Panc1 (cell line): ENCODE results near the gene DCAKD. TPM values are rescaled to one million over a fixed set of nuclear protein-coding genes. Genes with fewer than 3 reads are reported as not detected.

ENCODE experiments used
- ATAC-seq: fragments of 200-7000 bp; cut with Tn5 transposase; 2 replicates; pipeline ENCODE4 v1.9.1; 2020; ENCODE audit warnings: mild to moderate bottlenecking, moderate library complexity
- BruUV-seq: library from RNA; stranded (reverse); fragments of 400-500 nt; replicated peaks from 2 replicates; lab custom pipeline; 2021; lab: Mats Ljungman, UMichigan
- CTCF ChIA-PET: fragments of 300-600 bp; sonication (Branson Sonifier 250); formaldehyde crosslinking; loops from one replicate; lab custom pipeline; 2022; ENCODE audit warnings: antibody characterized with exemption; lab: Charles Lee
- POLR2A ChIA-PET: fragments of 300-600 bp; sonication (Branson Sonifier 250); formaldehyde crosslinking; loops from one replicate; lab custom pipeline; 2022; ENCODE audit warnings: antibody characterized with exemption; lab: Charles Lee
- DNase-seq: peaks from one replicate; pipeline ENCODE4 v3.0.0-alpha.2; 2010; ENCODE audit warnings: low read depth, low spot score
- H3K27ac ChIP-seq: 2 replicates; pipeline ENCODE4 v1.5.1; 2011; ENCODE audit warnings: mild to moderate bottlenecking, low read length, inconsistent platforms
- H3K27me3 ChIP-seq: fragments of 200-500 bp; sonication (Bioruptor generic); 2 replicates; pipeline ENCODE4 v1.6.0; 2014; ENCODE audit warnings: low read length, inconsistent platforms; ENCODE audit not compliant: control insufficient read depth, insufficient read depth
- H3K36me3 ChIP-seq: fragments of 200-500 bp; sonication (Bioruptor generic); 2 replicates; pipeline ENCODE4 v1.5.1; 2014; ENCODE audit warnings: inconsistent platforms, mild to moderate bottlenecking, low read length, moderate library complexity; ENCODE audit not compliant: control insufficient read depth, insufficient read depth
- H3K4me1 ChIP-seq: 2 replicates; pipeline ENCODE4 v1.5.1; 2011; ENCODE audit warnings: inconsistent platforms, mild to moderate bottlenecking, low read length, moderate library complexity; ENCODE audit not compliant: control insufficient read depth, insufficient read depth
- H3K4me3 ChIP-seq, 2 experiments: 2 replicates each; pipeline ENCODE4 v1.5.1; 2011 to 2012; ENCODE audit warnings: low read depth in 2 of 2, low read length in 2 of 2, mild to moderate bottlenecking in 2 of 2, inconsistent platforms in 1 of 2, moderate library complexity in 1 of 2
- H3K9me3 ChIP-seq: fragments of 200-500 bp; sonication (Bioruptor generic); 2 replicates; pipeline ENCODE4 v1.5.1; 2014; ENCODE audit warnings: low read depth, mild to moderate bottlenecking, inconsistent platforms, low read length, moderate library complexity; ENCODE audit not compliant: control insufficient read depth, insufficient read depth
- CTCF ChIP-seq: fragments of 450-650 bp; IDR thresholded peaks from 2 replicates; pipeline ENCODE4 v1.5.1; 2017; ENCODE audit warnings: mild to moderate bottlenecking
- POLR2AphosphoS5 ChIP-seq: IDR thresholded peaks from 2 replicates; pipeline ENCODE4 v1.6.1; 2012; ENCODE audit warnings: mild to moderate bottlenecking, low read depth, low read length, moderate library complexity
- REST ChIP-seq, 2 experiments: IDR thresholded peaks; 2 replicates each; pipeline ENCODE4 v1.6.1; 2011 to 2012; ENCODE audit warnings: low read depth in 2 of 2, control low read depth in 1 of 2, low read length in 1 of 2, mild to moderate bottlenecking in 1 of 2, moderate library complexity in 1 of 2; ENCODE audit not compliant: insufficient read depth in 1 of 2
- SIN3A ChIP-seq: IDR thresholded peaks from 2 replicates; pipeline ENCODE4 v1.6.1; 2012; ENCODE audit warnings: low read depth, mild to moderate bottlenecking, low read length, moderate library complexity, borderline replicate concordance; ENCODE audit not compliant: insufficient read depth
- TCF7L2 ChIP-seq: IDR thresholded peaks from 2 replicates; pipeline ENCODE4 v1.6.1; 2011; ENCODE audit warnings: mild to moderate bottlenecking, low read depth, low read length, inconsistent platforms
- in situ Hi-C: cut with HindIII; loops from 2 replicates; pipeline ENCODE4 v1.10.0; 2016; ENCODE audit warnings: low sequenced_read_pairs, low pct_unique_long_range_greater_than_20kb
- intact Hi-C: fragments of 100-400 bp; cut with micrococcal nuclease; formaldehyde crosslinking; loops from one replicate; pipeline ENCODE4 v1.10.0; 2022; ENCODE audit not compliant: unreplicated experiment
- total RNA-seq: library from RNA; stranded (reverse); gene quantifications from one replicate; pipeline ENCODE4 v1.2.1, GENCODE V29; 2021; ENCODE audit not compliant: unreplicated experiment

The DCAKD gene
- total RNA-seq, 1 experiment from 2014 or later, result 24.3 TPM

DNA sequence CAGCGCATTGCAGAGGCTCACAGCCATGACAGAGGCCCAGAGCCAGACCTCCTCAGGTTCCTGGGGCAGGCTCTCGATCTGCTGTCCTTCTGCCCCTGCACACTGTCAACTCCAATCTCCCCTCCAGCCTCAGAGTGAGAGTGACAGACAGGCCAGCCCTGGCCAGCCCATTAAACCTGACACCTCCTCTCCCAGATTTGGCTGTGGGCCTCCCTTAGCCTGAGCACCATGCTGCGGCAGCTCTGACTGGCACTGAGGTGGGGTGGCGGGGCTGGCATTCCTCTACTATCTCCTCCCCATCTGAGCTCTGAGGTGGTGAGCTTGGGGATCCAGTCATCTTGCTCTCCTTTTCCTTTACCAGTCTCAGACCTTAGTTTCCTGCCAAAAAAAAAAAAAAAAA is 67.9 kb downstream of the DCAKD start:
- ChIA-PET CTCF (no interaction called here), POLR2A (no interaction called here)
- ATAC-seq, result no peak
- in situ Hi-C loops, result no loop called here
- intact Hi-C loops, result no loop called here
- Histone ChIP-seq H3K9me3 (no peaks in the 10 kb centered on the region), H3K4me3 (no peak overlapping the region), H3K4me1 (peaks cover 8% of the 10 kb centered on the region), H3K27me3 (no peaks in the 10 kb centered on the region), H3K27ac (no peak overlapping the region), H3K36me3 (no peaks in the 10 kb centered on the region)
- BruUV-seq, result no TSS peak
- DNase-seq, result no peak
- TF ChIP-seq POLR2AphosphoS5 (no peak), TCF7L2 (no peak), SIN3A (no peak), CTCF (no peak), REST (IDR thresholded peaks at IDR 0.05; ENCODE audit: insufficient read depth in 1 of 2, low read depth in 2 of 2, low read length in 1 of 2) (no peak)

DNA sequence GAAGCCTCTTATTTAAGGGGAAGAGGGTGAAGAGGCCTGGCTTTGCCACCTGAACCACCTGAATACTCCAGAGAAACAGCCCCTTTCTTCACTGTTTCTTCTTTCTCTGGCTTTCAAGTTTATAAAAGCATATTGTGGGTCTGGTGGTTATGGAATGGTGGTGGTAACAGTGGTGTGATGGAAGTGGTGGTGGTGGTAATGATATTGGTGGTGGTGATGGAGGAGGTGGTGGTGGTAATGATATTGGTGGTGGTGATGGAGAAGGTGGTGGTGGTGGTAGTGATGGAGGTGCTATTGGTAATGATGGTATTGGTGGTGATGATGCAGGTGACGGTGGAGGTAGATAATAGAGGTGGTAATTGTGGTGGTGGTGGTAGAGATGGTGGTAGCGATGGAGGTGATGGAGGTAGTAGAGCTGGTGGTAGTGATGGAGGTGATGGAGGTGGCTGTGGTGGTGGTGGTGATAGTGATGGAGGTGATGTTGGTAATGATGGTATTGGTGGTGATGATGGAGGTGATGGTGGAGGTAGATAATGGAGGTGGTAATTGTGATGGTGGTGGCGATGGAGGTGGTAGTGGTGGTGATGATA is 69.2 kb downstream of the DCAKD start:
- Histone ChIP-seq H3K27me3 (no peaks in the 10 kb centered on the region), H3K4me1 (peaks cover 8% of the 10 kb centered on the region), H3K36me3 (no peaks in the 10 kb centered on the region), H3K9me3 (no peaks in the 10 kb centered on the region), H3K27ac (no peak overlapping the region), H3K4me3 (no peak overlapping the region; a peak in 1 of 4 replicates)
- in situ Hi-C loops (no loop called here), intact Hi-C loops (no loop called here)
- ChIA-PET CTCF (no interaction called here), POLR2A (no interaction called here)
- DNase-seq (no peak), ATAC-seq (no peak)
- BruUV-seq, result no TSS peak
- TF ChIP-seq CTCF, result no peak
- TF ChIP-seq SIN3A, result no peak
- no peak for TF ChIP-seq TCF7L2
